D721Med (cell line): ENCODE data around the gene SPOCK3.
"Not testable (repeated sequence)": the region's sequence is repeated elsewhere in the genome, so short reads cannot be mapped to it uniquely, and the experiment has no call there.

ENCODE experiments used
- DNase-seq: peaks from one replicate; pipeline ENCODE4 v3.0.0; 2011; ENCODE audit warnings: low spot score; ENCODE audit not compliant: insufficient read length
- FAIRE-seq: peaks from 2 replicates; lab custom pipeline; 2011; peaks lifted over from hg19 to GRCh38; lab: Jason Lieb, UNC
- TF ChIP-seq, protein P1 (sequence below): IDR thresholded peaks from 2 replicates; pipeline ENCODE4 v1.5.1; 2012; ENCODE audit warnings: mild to moderate bottlenecking, control low read depth; ENCODE audit not compliant: insufficient read depth; ENCODE audit errors: missing control alignments

SPOCK3 gene

DNA sequence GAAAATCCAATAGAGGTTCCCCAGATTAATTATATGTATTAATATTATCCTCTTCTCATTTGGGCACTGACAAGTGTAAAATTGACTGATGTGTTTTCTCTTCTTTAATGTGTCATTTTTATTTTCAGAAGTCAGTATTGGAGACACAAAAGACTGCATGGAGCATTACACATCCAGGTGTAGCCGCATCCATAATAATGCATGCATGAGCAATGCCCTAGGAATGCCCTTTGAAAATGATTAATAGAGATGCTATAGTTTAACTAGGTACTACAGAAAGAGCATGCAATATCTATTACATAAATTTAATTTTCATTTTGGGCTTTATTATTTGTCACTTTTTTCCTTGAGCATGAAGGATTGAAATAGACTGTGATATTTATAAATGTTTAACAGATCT lies 509.9 kb downstream of the SPOCK3 start:
- no peak for FAIRE-seq
- TF ChIP-seq, protein P1, sequence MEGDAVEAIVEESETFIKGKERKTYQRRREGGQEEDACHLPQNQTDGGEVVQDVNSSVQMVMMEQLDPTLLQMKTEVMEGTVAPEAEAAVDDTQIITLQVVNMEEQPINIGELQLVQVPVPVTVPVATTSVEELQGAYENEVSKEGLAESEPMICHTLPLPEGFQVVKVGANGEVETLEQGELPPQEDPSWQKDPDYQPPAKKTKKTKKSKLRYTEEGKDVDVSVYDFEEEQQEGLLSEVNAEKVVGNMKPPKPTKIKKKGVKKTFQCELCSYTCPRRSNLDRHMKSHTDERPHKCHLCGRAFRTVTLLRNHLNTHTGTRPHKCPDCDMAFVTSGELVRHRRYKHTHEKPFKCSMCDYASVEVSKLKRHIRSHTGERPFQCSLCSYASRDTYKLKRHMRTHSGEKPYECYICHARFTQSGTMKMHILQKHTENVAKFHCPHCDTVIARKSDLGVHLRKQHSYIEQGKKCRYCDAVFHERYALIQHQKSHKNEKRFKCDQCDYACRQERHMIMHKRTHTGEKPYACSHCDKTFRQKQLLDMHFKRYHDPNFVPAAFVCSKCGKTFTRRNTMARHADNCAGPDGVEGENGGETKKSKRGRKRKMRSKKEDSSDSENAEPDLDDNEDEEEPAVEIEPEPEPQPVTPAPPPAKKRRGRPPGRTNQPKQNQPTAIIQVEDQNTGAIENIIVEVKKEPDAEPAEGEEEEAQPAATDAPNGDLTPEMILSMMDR: no peak
- DNase-seq: no peak

DNA sequence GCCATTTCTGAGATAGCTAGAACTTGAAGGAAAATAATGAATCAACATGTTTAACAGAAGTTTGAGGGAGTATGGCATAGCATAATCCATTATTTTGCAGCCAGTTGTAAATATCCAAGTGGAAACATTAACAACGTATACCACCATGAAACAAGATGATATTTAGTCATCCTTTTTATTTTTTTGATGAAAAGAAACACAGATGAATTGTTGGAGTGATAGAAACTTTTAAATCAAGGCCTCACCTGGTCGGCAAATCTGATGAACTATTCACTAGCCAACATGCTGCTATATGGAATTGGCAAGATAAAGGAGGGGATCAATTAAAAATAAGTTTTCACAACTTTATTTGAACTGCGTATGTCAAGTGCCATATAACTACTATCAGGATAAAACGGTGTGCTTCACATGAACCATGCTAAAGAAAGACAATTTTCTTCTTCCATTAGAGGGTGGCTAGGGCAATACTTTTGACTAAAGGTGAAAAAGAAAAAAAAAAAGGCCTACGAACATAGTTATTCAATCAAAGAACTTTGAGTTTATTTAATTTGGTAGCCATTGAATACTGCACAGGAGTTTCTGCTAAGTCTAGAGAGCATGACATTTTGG lies 510.7 kb downstream of the SPOCK3 start:
- no peak for FAIRE-seq

DNA sequence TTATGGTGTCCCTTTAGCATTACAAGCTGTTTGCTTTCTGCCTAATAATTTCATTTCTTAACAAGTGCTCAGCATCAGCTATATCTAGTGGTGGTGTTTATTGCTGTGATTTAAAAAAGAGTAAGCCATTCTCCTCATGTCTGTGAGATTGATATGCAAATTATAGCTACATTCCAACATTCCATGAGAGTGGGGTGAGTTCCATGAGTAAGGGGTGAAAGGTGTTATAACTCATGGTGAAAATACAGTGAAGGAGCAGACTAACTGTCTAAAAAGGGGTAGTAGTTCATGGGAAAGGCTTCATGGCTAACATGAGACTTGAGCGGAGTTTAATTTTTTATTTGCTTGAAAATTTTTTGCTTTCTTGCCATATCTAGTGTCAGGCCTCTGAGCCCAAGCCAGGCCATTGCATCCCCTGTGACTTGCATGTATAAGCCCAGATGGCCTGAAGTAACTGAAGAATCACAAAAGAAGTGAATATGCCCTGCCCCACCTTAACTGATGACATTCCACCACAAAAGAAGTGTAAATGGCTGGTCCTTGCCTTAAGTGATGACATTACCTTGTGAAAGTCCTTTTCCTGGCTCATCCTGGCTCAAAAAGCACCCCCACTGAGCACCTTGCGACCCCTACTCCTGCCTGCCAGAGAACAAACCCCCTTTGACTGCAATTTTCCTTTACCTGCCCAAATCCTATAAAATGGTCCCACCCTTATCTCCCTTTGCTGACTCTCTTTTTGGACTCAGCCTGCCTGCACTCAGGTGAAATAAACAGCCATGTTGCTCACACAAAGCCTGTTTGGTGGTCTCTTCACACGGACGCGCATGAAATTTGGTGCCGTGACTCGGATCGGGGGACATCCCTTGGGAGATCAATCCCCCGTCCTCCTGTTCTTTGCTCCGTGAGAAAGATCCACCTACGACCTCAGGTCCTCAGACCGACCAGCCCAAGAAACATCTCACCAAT lies 518.3 kb downstream of the SPOCK3 start:
- not testable (repeated sequence) for FAIRE-seq

More for the DNA sequence above, 510.7 kb downstream of the SPOCK3 start:
- TF ChIP-seq, protein P1: no peak
- DNase-seq: no peak

DNA sequence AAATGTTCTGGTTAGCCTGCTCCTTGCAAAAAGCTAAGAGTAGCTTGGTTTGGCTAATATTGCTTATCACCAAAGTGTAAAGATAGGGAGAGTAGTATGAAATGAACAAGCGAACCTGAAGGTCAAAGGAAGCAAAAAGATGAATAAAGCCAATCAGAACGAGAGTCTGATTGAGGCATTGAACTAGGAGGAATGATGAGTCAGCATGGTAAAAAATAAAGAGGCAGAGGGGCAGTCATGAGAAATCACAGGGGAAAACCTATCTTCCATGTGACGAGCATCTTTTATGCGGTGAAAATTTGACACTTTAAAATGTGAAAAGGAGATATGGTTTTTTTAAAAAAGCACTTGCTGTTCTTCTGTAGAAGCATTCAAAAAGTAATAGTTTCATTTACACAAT lies 533.7 kb downstream of the SPOCK3 start:
- TF ChIP-seq, protein P1: no peak
- FAIRE-seq (no peak), DNase-seq (no peak)

More for the DNA sequence above, 518.3 kb downstream of the SPOCK3 start:
- not testable (repeated sequence) for DNase-seq

DNA sequence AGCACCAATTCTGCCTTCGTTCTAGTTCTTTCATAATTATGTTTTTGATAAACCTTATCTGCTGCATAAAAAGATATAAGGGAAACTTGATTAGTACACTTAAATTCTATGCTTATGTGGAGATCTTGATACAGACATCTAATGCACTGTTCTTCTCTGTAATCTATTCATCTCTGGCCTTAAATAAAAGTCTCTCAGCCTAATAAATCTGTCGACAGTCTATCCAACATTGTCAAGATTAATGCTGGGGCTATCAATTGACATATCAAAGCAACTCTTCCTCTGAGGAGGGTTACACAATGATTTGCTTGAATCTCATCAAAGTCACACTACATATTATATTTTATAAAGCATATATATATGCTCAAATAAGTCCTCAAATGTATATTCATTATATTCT lies 545.5 kb downstream of the SPOCK3 start:
- DNase-seq (no peak), FAIRE-seq (no peak)
- TF ChIP-seq, protein P1: no peak

DNA sequence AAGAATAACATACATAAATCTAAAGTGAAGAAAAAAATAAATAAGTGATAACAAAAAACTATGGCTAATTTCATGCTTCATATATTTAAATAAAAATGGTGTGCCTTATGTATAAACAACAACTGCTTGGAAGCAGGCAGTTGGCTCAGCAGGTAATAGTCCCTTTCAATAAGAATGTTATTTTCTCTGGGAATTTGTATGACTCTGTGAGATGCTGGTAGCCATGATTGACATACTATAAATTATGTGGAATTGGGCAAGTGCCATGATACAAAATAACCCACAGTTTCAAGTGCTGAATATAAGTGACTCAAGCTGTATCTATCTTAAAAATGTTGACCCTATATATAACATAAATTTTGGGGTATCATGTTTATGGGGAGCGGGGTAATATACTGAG lies 546.5 kb downstream of the SPOCK3 start:
- TF ChIP-seq, protein P1: no peak
- no peak for DNase-seq
- no peak for FAIRE-seq
